22Rv1 (cell line): Measurements from ENCODE around the gene SUPT3H.

Source experiments
- ZFX ChIP-seq: fragments of 450-650 bp; IDR thresholded peaks from 2 replicates; pipeline ENCODE4 v1.6.1; 2017; ENCODE audit warnings: antibody characterized with exemption, borderline replicate concordance
- TF ChIP-seq, protein P1 (sequence below): fragments of 450-650 bp; IDR thresholded peaks from 2 replicates; pipeline ENCODE4 v1.5.1; 2017; ENCODE audit warnings: mild to moderate bottlenecking

DNA sequence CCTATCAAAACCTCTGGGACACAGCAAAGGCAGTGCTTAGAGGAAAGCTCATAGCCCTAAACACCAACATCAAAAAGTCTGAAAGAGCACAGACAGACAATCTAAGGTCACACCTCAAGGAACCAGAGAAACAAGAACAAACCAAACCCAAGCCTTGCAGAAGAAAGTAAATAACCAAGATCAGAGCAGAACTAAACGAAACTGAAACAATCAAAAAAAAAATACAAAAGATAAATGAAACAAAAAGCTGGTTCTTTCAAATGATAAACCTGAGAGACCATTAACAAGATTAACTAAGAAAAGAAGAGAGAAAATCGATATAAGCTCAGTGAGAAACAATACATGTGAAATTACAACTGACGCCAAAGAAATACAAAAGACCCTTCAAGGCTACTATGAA is 84.4 kb downstream of the SUPT3H start:
- TF ChIP-seq, protein P1, sequence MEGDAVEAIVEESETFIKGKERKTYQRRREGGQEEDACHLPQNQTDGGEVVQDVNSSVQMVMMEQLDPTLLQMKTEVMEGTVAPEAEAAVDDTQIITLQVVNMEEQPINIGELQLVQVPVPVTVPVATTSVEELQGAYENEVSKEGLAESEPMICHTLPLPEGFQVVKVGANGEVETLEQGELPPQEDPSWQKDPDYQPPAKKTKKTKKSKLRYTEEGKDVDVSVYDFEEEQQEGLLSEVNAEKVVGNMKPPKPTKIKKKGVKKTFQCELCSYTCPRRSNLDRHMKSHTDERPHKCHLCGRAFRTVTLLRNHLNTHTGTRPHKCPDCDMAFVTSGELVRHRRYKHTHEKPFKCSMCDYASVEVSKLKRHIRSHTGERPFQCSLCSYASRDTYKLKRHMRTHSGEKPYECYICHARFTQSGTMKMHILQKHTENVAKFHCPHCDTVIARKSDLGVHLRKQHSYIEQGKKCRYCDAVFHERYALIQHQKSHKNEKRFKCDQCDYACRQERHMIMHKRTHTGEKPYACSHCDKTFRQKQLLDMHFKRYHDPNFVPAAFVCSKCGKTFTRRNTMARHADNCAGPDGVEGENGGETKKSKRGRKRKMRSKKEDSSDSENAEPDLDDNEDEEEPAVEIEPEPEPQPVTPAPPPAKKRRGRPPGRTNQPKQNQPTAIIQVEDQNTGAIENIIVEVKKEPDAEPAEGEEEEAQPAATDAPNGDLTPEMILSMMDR: no peak
- TF ChIP-seq ZFX: no peak
